GM19035 (cell line): ENCODE data around the gene IQCM.

Source experiments
- ATAC-seq: cut with Tn5 transposase; IDR thresholded peaks from one replicate; pipeline ENCODE4 v1.9.1; 2021; ENCODE audit not compliant: unreplicated experiment

The IQCM gene

GRCh38 chr4:149711593-149712365, 103.9 kb downstream of the IQCM start:
- ATAC-seq = no peak

DNA sequence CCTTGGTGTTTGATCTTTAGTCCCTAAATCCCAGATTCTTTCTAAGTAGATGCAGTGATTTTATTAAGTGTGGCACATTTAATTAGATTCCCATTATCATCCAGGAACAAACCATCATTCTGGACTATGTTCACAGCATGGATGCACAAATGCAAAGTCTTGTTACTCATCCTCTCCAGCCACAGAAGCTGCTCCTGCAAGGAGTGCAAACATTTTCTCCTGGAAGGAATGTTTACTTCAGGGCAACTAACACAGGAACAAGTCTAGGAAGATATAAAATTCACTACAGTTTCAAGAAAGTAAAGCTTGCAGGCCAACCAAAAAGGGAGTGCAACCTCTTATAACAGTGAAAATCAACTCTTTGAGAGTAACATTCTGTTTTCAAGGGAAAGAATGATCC, 106.0 kb downstream of the IQCM start:
- no peak for ATAC-seq

GRCh38 chr4:149708513-149709130, 107.0 kb downstream of the IQCM start:
- ATAC-seq = no peak

GRCh38 chr4:149707862-149708261, 107.8 kb downstream of the IQCM start:
- no peak for ATAC-seq

GRCh38 chr4:149706942-149707341, 108.7 kb downstream of the IQCM start:
- no peak for ATAC-seq

DNA sequence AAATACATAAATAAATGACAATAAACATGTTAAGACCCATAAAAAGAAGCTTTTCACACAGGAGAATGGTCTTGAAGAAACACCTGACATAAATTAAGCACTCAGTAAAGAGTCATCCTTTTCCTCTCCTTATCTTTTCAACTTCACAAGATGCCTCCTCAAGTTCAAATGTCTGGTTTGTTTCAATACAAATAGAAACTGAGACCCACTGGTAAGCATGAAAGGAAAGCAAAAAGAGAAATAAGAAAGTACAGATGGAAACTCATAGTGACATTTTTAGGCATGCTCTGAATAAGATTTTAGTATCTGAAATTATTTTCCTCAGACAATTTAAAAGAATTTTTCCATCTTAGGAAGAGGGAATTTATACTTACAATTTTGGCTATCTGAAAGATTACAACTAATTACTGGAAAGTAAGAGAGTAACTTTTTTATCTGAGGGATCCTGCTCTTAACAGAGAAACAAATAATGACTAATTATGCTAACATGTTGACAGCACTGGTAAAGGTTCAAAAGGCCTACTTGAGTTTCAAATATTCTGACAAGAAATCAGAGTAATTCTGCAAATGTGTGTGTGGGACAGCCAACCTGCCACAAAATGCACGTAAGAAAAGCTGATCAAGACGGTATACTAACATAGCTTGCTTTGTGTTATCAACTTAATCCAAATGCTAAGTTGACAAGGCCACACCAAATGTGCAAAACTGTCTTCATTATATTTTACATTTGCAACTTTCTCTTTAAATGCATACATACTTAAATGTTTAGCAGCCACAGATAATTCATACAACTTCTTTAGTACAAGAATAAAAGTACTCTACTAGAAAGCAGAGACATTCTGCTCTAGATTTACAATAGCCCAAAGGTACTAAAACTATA, 113.0 kb downstream of the IQCM start:
- ATAC-seq = no peak

DNA sequence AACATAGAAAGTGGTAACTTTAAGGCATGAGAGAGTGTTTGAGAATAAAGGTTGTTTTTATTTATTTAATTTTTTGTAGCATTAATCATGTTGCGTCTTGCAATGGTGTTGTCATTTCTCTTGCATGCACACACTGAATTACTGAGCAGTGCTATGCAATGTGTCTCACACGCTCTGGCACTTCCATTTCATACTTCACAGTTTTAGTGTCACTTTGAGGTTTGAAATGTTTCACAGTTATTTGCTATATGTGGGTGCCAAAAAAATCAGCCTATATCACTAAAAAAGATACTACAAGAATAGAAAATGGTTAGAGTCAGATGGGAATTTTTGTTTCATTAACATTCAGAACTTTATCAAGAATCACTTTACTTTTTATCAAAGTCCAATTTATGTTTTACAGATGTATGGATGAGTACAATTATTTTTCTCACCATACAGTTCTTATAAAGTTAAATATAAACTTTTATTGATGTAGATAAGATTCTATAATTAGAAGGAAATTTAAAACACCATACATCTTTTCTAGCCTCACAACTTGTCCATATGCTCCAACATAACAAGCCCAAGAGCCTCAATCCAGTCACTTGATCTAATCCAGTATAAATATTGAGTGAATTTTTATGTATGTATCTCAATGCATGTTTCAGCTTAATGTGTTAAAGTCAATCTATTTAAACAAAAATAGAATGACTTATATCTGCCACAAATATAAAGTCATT, 114.0 kb downstream of the IQCM start:
- ATAC-seq = no peak

DNA sequence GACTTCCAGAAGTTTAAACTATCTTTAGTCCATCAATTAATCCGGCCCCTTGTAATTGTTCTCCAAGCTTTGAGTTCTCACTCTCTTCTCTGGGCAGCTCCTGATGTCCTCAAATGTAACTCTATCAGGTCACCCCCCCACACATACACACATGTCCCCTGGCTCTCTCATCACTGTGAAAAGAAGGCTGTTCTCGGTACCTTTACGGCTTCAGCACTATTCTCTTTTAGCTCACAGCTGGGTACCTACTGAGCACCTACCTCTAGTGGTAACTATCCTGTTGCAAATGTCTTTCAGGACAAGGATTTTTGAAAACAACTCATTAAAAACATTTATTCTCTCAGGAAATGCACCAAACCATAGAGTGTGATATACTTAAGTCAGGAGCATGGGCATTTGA, 115.4 kb downstream of the IQCM start:
- ATAC-seq = no peak

GRCh38 chr4:149699642-149700041, 116.0 kb downstream of the IQCM start:
- ATAC-seq = no peak

GRCh38 chr4:149690726-149691125, 124.9 kb downstream of the IQCM start:
- no peak for ATAC-seq

DNA sequence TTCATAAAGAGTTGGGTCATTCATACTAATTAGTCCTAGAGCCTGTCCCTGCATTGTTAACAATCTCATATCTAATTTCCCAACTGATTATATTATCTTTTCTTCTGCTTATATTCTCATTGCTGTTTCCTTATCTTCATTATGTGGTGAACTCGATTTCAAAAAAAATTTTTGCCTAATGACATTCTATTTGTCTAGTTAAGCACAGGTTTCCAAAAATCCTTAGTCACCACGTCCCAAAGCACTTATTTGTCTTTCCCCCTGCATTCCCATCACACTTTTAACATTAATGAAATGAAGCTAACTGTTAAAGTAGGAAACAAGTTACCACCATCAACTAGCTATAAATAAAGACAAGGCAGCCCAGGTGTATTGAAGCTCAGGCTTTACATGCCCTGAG, 131.1 kb downstream of the IQCM start:
- ATAC-seq = no peak

GRCh38 chr4:149676076-149676475, 139.6 kb downstream of the IQCM start:
- ATAC-seq = peak; percentile 82

DNA sequence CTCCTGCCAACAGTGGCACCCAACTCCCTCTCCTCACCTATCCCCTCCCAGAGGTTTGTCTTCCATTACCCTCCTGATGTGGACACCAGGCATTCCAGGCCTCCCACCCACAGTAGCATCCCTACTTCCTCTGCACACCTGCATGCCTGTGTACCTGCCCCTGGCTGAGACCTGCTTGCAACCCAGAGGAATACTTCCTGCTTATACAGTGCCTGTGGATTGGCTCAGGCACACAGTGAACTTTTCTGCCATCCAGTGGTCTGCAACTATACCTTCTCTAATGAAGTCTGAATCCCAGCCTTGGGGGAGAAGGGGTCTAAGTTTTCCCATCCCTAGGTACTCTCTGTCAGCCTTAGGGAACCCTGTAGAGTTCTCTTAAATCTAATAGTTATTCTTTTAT, 169.9 kb downstream of the IQCM start:
- ATAC-seq = no peak

DNA sequence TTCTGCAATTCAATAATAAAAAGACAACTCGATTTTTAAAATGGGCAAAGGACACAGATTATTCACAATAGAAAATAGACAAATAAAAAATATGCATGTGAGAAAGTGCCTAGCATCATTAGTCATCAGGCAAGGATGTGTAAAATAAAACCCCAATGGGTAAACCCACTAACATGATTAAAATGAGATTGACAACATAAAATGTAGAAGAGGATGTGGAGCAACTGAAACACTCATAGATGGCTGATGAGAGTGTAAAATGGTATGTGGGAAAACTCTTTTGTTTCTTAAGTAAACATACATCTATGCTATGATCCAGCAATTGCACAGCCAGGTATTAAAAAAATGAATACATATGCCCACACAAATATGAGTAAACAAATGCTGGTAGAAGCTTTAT, 177.6 kb downstream of the IQCM start:
- ATAC-seq = no peak

GRCh38 chr4:149634368-149634767, 181.3 kb downstream of the IQCM start:
- ATAC-seq = no peak

GRCh38 chr4:149631629-149632028, 184.0 kb downstream of the IQCM start:
- no peak for ATAC-seq

DNA sequence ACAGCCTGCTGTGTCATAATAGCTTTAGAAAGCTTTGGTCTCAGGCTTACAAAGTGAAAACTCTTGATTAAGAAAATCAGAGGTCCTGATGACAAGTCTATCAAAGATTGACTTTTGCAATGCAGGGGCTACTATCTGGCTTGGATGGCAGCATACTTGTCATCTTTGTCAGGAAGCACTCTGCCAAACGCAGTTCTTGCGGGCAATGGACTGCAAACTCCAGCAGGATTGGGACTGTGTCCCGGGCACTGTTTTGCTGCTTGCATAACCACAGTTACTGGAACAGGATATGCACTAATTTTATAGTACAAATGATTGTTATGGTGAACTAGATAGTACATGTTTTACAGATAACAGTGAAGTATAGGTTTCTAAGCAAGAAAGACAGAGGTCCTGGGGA, 185.6 kb downstream of the IQCM start:
- no peak for ATAC-seq

- no peak for ATAC-seq
These were observed 209.9 kb downstream of the IQCM start for GRCh38 chr4:149605601-149606378.

- ATAC-seq = no peak
These were observed 210.8 kb downstream of the IQCM start for GRCh38 chr4:149604827-149605226.

DNA sequence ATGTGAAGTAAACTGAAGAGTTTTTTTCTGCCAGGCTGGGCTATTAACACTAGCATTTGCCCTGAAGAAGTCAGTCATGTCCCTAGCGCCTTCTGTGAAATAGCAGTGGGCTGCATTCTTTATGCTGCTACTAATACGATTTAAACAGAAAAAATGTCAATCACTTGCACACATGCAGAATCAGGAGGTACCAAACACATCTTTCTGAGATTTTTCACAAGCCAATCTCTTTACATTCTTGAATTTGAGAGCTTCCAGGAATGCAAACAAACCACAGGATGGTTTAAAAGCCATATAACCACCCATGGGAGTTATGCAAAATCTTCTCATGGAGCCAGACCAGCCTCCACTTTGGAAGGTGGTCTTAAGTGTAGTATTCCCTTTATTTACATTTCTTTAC, 220.1 kb downstream of the IQCM start:
- no peak for ATAC-seq
